PC-3 (cell line): ENCODE data around the gene TRPM8. TPM values are rescaled to one million over a fixed set of nuclear protein-coding genes. Genes with fewer than 3 reads are reported as not detected.

ENCODE experiments used
- ATAC-seq: fragments of 200-7000 bp; cut with Tn5 transposase; 2 replicates; pipeline ENCODE4 v1.9.1; 2020; ENCODE audit warnings: mild to moderate bottlenecking, moderate library complexity
- BruUV-seq: library from RNA; stranded (reverse); fragments of 400-500 nt; replicated peaks from 2 replicates; lab custom pipeline; 2021; lab: Mats Ljungman, UMichigan
- CTCF ChIA-PET: fragments of 300-600 bp; sonication (Branson Sonifier 250); formaldehyde crosslinking; loops from one replicate; lab custom pipeline; 2022; ENCODE audit warnings: antibody characterized with exemption; lab: Charles Lee
- POLR2A ChIA-PET: fragments of 300-600 bp; sonication (Branson Sonifier 250); formaldehyde crosslinking; loops from one replicate; lab custom pipeline; 2022; ENCODE audit warnings: antibody characterized with exemption; ENCODE audit not compliant: unreplicated experiment; lab: Charles Lee
- DNase-seq: peaks from one replicate; pipeline ENCODE4 v3.0.0-alpha.2; 2015
- H2AFZ ChIP-seq: fragments of 300-600 bp; sonication (generic); 2 replicates; pipeline ENCODE4 v1.6.0; 2016; ENCODE audit warnings: antibody characterized with exemption, low read length
- H3F3A ChIP-seq: fragments of 300-600 bp; sonication (generic); one replicate; pipeline ENCODE4 v1.6.0; 2017; ENCODE audit warnings: antibody characterized with exemption, low read length, control low read depth, mild to moderate bottlenecking; ENCODE audit not compliant: unreplicated experiment
- H3K27ac ChIP-seq: fragments of 300-600 bp; sonication (generic); 2 replicates; pipeline ENCODE4 v1.5.1; 2016; ENCODE audit warnings: mild to moderate bottlenecking, low read length
- H3K27me3 ChIP-seq: fragments of 300-600 bp; sonication (generic); 2 replicates; pipeline ENCODE4 v1.6.1; 2016; ENCODE audit warnings: low read length, mixed read lengths
- H3K36me3 ChIP-seq: fragments of 300-600 bp; sonication (generic); 2 replicates; pipeline ENCODE4 v1.6.1; 2016; ENCODE audit warnings: low read depth, mixed run types, low read length, mixed read lengths
- H3K4me1 ChIP-seq: fragments of 300-600 bp; sonication (generic); 2 replicates; pipeline ENCODE4 v1.5.1; 2016; ENCODE audit warnings: low read length; ENCODE audit not compliant: insufficient read depth
- H3K4me2 ChIP-seq: fragments of 300-600 bp; sonication (generic); 2 replicates; pipeline ENCODE4 v1.6.0; 2016; ENCODE audit warnings: low read length
- H3K4me3 ChIP-seq: fragments of 300-600 bp; sonication (generic); 2 replicates; pipeline ENCODE4 v1.5.1; 2016; ENCODE audit warnings: mild to moderate bottlenecking, low read length, mixed read lengths
- H3K79me2 ChIP-seq: fragments of 300-600 bp; sonication (generic); 2 replicates; pipeline ENCODE4 v1.6.1; 2017; ENCODE audit warnings: low read length, mixed read lengths
- H3K9ac ChIP-seq: fragments of 300-600 bp; sonication (generic); 2 replicates; pipeline ENCODE4 v1.6.0; 2016; ENCODE audit warnings: mild to moderate bottlenecking, low read length
- H3K9me2 ChIP-seq: fragments of 300-600 bp; sonication (generic); replicated peaks from 2 replicates; pipeline ENCODE4 v1.6.1; 2016; ENCODE audit warnings: mixed run types, low read length, mixed read lengths
- H3K9me3 ChIP-seq: fragments of 300-600 bp; sonication (generic); 2 replicates; pipeline ENCODE4 v1.6.1; 2016; ENCODE audit warnings: low read length, mixed read lengths
- H4K20me1 ChIP-seq: fragments of 300-600 bp; sonication (generic); 2 replicates; pipeline ENCODE4 v1.6.1; 2016; ENCODE audit warnings: low read length, mixed read lengths
- EZH2 ChIP-seq: fragments of 300-600 bp; sonication (generic); IDR thresholded peaks from one replicate; pipeline ENCODE4 v1.6.1; 2017; ENCODE audit warnings: antibody characterized with exemption, mild to moderate bottlenecking, low read length; ENCODE audit not compliant: unreplicated experiment
- EZH2phosphoT487 ChIP-seq: fragments of 300-600 bp; sonication (generic); IDR thresholded peaks from 2 replicates; pipeline ENCODE4 v1.6.1; 2018; ENCODE audit warnings: mild to moderate bottlenecking, antibody characterized with exemption, low read length, borderline replicate concordance
- intact Hi-C: fragments of 100-400 bp; cut with micrococcal nuclease; formaldehyde crosslinking; loops from 2 replicates; pipeline ENCODE4 v1.9.0; 2023
- total RNA-seq: library from RNA; depleted of rRNA; stranded (reverse); fragments of >200 nt; gene quantifications from 2 replicates; pipeline ENCODE4 v1.2.3, GENCODE V29; 2014
- TF ChIP-seq, protein P1 (sequence below): fragments of 300-600 bp; sonication (generic); conservative IDR thresholded peaks from 2 replicates; pipeline ENCODE4 v1.5.1; 2017; ENCODE audit warnings: antibody characterized with exemption, low read depth, mild to moderate bottlenecking, low read length

The TRPM8 gene
- total RNA-seq, 1 experiment from 2014 or later, result not detected

DNA sequence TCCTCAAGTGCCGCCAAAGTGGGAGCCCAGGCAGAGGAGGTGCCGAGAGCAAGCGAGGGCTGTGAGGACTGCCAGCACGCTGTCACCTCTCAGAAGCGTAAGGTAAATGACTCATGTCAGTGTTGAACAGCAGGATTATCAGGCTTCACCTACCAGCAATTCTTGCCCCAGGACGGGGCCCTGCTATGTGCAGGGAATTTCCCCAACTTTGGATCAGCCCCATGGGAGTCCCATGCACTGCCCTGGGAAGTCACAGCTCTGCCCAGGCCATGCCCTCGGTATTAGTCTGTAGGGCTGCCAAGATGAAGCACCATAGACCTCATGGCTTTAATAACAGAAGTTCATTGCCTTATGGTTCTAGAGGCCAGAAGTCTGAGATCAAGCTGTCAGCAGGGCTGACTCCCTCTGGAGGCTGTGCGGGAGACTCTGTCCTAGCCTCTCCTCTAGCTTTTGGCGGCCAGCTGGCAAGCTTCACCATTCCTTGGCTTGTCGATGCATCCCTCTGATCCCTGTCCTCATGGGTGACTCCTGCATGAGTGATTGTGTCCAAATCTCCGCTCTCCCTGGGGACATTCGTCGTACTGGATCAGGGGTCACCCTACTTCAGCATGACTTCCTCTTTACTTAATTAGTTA is 55.9 kb downstream of the TRPM8 start:
- H3K79me2 ChIP-seq, result no peaks in the 10 kb centered on the region
- CTCF ChIA-PET, result no interaction called here
- no peaks in the 10 kb centered on the region for H3K36me3 ChIP-seq
- intact Hi-C loops, result loop anchor here (5.0 kb wide), 1 partner anchor 51 kb away; no protein-coding TSS in a partner anchor
- H2AFZ ChIP-seq, result no peak overlapping the region
- H3K9me3 ChIP-seq, result no peaks in the 10 kb centered on the region
- ATAC-seq (no peak), DNase-seq (peak; percentile 74)
- H3K9ac ChIP-seq, result no peak overlapping the region
- H3K4me3 ChIP-seq, result no peak overlapping the region
- H3K9me2 ChIP-seq, result no peaks in the 10 kb centered on the region
- H3K27me3 ChIP-seq, result no peaks in the 10 kb centered on the region
- no peaks in the 10 kb centered on the region for H3F3A ChIP-seq
- POLR2A ChIA-PET, result no interaction called here
- TF ChIP-seq EZH2 (no peak), EZH2phosphoT487 (no peak)
- TF ChIP-seq, protein P1, sequence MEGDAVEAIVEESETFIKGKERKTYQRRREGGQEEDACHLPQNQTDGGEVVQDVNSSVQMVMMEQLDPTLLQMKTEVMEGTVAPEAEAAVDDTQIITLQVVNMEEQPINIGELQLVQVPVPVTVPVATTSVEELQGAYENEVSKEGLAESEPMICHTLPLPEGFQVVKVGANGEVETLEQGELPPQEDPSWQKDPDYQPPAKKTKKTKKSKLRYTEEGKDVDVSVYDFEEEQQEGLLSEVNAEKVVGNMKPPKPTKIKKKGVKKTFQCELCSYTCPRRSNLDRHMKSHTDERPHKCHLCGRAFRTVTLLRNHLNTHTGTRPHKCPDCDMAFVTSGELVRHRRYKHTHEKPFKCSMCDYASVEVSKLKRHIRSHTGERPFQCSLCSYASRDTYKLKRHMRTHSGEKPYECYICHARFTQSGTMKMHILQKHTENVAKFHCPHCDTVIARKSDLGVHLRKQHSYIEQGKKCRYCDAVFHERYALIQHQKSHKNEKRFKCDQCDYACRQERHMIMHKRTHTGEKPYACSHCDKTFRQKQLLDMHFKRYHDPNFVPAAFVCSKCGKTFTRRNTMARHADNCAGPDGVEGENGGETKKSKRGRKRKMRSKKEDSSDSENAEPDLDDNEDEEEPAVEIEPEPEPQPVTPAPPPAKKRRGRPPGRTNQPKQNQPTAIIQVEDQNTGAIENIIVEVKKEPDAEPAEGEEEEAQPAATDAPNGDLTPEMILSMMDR, result 0 out of 2 replicates have a peak, but pooled peaks have one; percentile 11
- peak overlapping the region; percentile 17; the same call in 1 of the 2 replicates for H3K4me2 ChIP-seq
- BruUV-seq, result no TSS peak
- H3K27ac ChIP-seq, result peak overlapping the region; percentile 40
- H3K4me1 ChIP-seq, result peaks cover 40% of the 10 kb centered on the region
- H4K20me1 ChIP-seq, result no peaks in the 10 kb centered on the region

DNA sequence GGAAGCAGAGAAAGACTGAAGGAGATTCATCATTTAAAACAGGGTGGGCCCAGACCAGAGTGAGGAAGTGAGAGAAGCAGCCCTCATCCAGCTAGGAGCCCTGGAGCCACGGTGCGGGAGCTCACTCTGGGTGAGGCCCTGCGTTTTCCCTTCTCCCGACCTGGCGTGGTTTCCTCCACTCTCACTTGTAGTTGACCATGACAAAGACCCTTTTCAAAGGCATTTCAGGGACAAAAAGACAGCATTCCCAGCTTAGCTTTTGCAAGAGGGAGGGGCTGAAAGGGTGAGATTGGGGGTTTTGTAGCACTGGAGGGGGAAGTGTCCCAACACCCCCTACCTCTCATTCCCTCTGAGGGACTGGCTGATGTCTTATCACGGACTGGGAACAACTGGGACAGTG is 56.6 kb downstream of the TRPM8 start:
- ATAC-seq (no peak), DNase-seq (no peak)
- H3K4me3 ChIP-seq, result no peak overlapping the region
- no peaks in the 10 kb centered on the region for H3K9me2 ChIP-seq
- H3K4me2 ChIP-seq, result peak overlapping the region; percentile 21; the same call in 1 of the 2 replicates
- no peaks in the 10 kb centered on the region for H3K9me3 ChIP-seq
- H2AFZ ChIP-seq, result no peak overlapping the region
- no peaks in the 10 kb centered on the region for H3K79me2 ChIP-seq
- peaks cover 44% of the 10 kb centered on the region for H3K4me1 ChIP-seq
- intact Hi-C loops, result loop anchor here (5.0 kb wide), 1 partner anchor 51 kb away; no protein-coding TSS in a partner anchor
- BruUV-seq, result no TSS peak
- H3F3A ChIP-seq, result no peaks in the 10 kb centered on the region
- no peak overlapping the region for H3K9ac ChIP-seq
- H3K36me3 ChIP-seq, result no peaks in the 10 kb centered on the region
- POLR2A ChIA-PET, result no interaction called here
- H4K20me1 ChIP-seq, result no peaks in the 10 kb centered on the region
- CTCF ChIA-PET, result no interaction called here
- no peak for TF ChIP-seq EZH2
- TF ChIP-seq, protein P1, result no peak
- TF ChIP-seq EZH2phosphoT487, result no peak
- peak overlapping the region; percentile 49 for H3K27ac ChIP-seq
- no peaks in the 10 kb centered on the region for H3K27me3 ChIP-seq
